Hepatocyte (in vitro differentiated cells): ENCODE measurements around the gene WSCD2. TPM values are rescaled to one million over a fixed set of nuclear protein-coding genes. Genes with fewer than 3 reads are reported as not detected.

Experiments
- DNase-seq: peaks from one replicate; pipeline ENCODE4 v3.0.0-alpha.2; 2016; ENCODE audit warnings: low spot score
- H2AFZ ChIP-seq: fragments of 200-600 bp; sonication (generic); 2 replicates; pipeline ENCODE4 v1.6.0; 2016; ENCODE audit warnings: antibody characterized with exemption, mild to moderate bottlenecking
- H3K27ac ChIP-seq: fragments of 200-600 bp; sonication (generic); 2 replicates; pipeline ENCODE4 v1.5.1; 2016; ENCODE audit warnings: mild to moderate bottlenecking
- H3K27me3 ChIP-seq: fragments of 200-600 bp; sonication (generic); 2 replicates; pipeline ENCODE4 v1.6.1; 2016
- H3K36me3 ChIP-seq: fragments of 200-600 bp; sonication (generic); replicated peaks from 2 replicates; pipeline ENCODE4 v1.5.1; 2016; ENCODE audit warnings: low read depth; ENCODE audit not compliant: insufficient read depth
- H3K4me1 ChIP-seq: fragments of 200-600 bp; sonication (generic); 2 replicates; pipeline ENCODE4 v1.5.1; 2016; ENCODE audit warnings: mild to moderate bottlenecking, moderate library complexity; ENCODE audit not compliant: insufficient read depth
- H3K4me2 ChIP-seq: fragments of 200-600 bp; sonication (generic); 2 replicates; pipeline ENCODE4 v1.6.0; 2016
- H3K4me3 ChIP-seq: fragments of 200-600 bp; sonication (generic); 2 replicates; pipeline ENCODE4 v1.5.1; 2016; ENCODE audit warnings: mild to moderate bottlenecking
- H3K79me2 ChIP-seq: fragments of 200-600 bp; sonication (generic); 2 replicates; pipeline ENCODE4 v1.6.0; 2017; ENCODE audit warnings: mild to moderate bottlenecking
- H3K9me2 ChIP-seq: fragments of 200-600 bp; sonication (generic); replicated peaks from 2 replicates; pipeline ENCODE4 v1.6.0; 2017; ENCODE audit warnings: mild to moderate bottlenecking; ENCODE audit not compliant: insufficient read depth
- H3K9me3 ChIP-seq: fragments of 200-600 bp; sonication (generic); 2 replicates; pipeline ENCODE4 v1.5.1; 2016; ENCODE audit warnings: low read depth, mild to moderate bottlenecking
- H4K20me1 ChIP-seq: fragments of 200-600 bp; sonication (generic); 2 replicates; pipeline ENCODE4 v1.6.0; 2016; ENCODE audit warnings: mild to moderate bottlenecking; ENCODE audit not compliant: insufficient read depth, poor library complexity, severe bottlenecking
- CTCF ChIP-seq: fragments of 200-600 bp; sonication (generic); IDR thresholded peaks from 2 replicates; pipeline ENCODE4 v1.5.1; 2016; ENCODE audit warnings: antibody characterized with exemption, mild to moderate bottlenecking; ENCODE audit not compliant: poor library complexity
- EZH2 ChIP-seq: fragments of 200-600 bp; sonication (generic); IDR thresholded peaks from 2 replicates; pipeline ENCODE4 v1.6.1; 2016; ENCODE audit warnings: antibody characterized with exemption, mild to moderate bottlenecking, borderline replicate concordance
- EZH2phosphoT487 ChIP-seq: fragments of 200-600 bp; sonication (generic); IDR thresholded peaks from one replicate; pipeline ENCODE4 v1.6.1; 2018; ENCODE audit warnings: antibody characterized with exemption, mild to moderate bottlenecking, low read depth, moderate library complexity; ENCODE audit not compliant: unreplicated experiment, severe bottlenecking
- WGBS: methylation state at CpG from one replicate; pipeline ENCODE4 v1.1.6; 2016; ENCODE audit warnings: low lambda C conversion rate; ENCODE audit errors: missing lambda C conversion rate; 5-methylcytosine and 5-hydroxymethylcytosine counted together
- polyA plus RNA-seq: library from polyadenylated mRNA; unstranded; fragments of >200 nt; fragmentation: Nextera tagmentation; extraction: Ambion mirVana; gene quantifications from 2 replicates; pipeline ENCODE4 v1.2.1, GENCODE V29; 2016
- total RNA-seq: library from RNA; depleted of rRNA; stranded (reverse); fragments of >200 nt; gene quantifications from 2 replicates; pipeline ENCODE4 v1.2.3, GENCODE V29; 2014

Gene WSCD2
- total and polyA plus RNA-seq, 2 experiments from 2014 or later: 4.2 to 4.3 TPM

- DNase-seq: no peak
- H2AFZ ChIP-seq: no peak overlapping the region
- no peak for TF ChIP-seq EZH2
- TF ChIP-seq CTCF: no peak
- TF ChIP-seq EZH2phosphoT487: no peak
- H3K4me1 ChIP-seq: no peaks in the 10 kb centered on the region
- H4K20me1 ChIP-seq: no peaks in the 10 kb centered on the region
- no peaks in the 10 kb centered on the region for H3K36me3 ChIP-seq
- no peaks in the 10 kb centered on the region for H3K79me2 ChIP-seq
- no peak overlapping the region for H3K4me2 ChIP-seq
- 46% methylated on average over 6 of the region's 6 CpGs for WGBS
- H3K9me2 ChIP-seq: no peaks in the 10 kb centered on the region
- H3K9me3 ChIP-seq: no peaks in the 10 kb centered on the region
- H3K27me3 ChIP-seq: peaks cover 3% of the 10 kb centered on the region
- no peak overlapping the region for H3K4me3 ChIP-seq
- no peak overlapping the region for H3K27ac ChIP-seq
Observed at GRCh38 chr12:108201808-108202207, 72.7 kb downstream of the WSCD2 start.

GRCh38 chr12:108204117-108204987 lies 75.3 kb downstream of the WSCD2 start:
- H3K27me3 ChIP-seq: peaks cover 3% of the 10 kb centered on the region
- H3K4me1 ChIP-seq: no peaks in the 10 kb centered on the region
- TF ChIP-seq EZH2phosphoT487: no peak
- TF ChIP-seq CTCF: no peak
- TF ChIP-seq EZH2: no peak
- WGBS: 83% methylated on average over 9 of the region's 9 CpGs
- no peaks in the 10 kb centered on the region for H3K9me2 ChIP-seq
- H3K4me2 ChIP-seq: no peak overlapping the region
- no peaks in the 10 kb centered on the region for H4K20me1 ChIP-seq
- H3K36me3 ChIP-seq: no peaks in the 10 kb centered on the region
- H2AFZ ChIP-seq: no peak overlapping the region
- H3K27ac ChIP-seq: no peak overlapping the region
- no peaks in the 10 kb centered on the region for H3K9me3 ChIP-seq
- H3K4me3 ChIP-seq: no peak overlapping the region
- no peak for DNase-seq
- H3K79me2 ChIP-seq: no peaks in the 10 kb centered on the region

- DNase-seq: no peak
- TF ChIP-seq EZH2 (no peak), EZH2phosphoT487 (no peak), CTCF (no peak)
- Histone ChIP-seq H3K27me3 (no peaks in the 10 kb centered on the region), H3K79me2 (no peaks in the 10 kb centered on the region), H2AFZ (no peak overlapping the region), H4K20me1 (no peaks in the 10 kb centered on the region), H3K9me3 (no peaks in the 10 kb centered on the region), H3K4me1 (no peaks in the 10 kb centered on the region), H3K4me3 (no peak overlapping the region), H3K27ac (no peak overlapping the region), H3K36me3 (no peaks in the 10 kb centered on the region), H3K4me2 (no peak overlapping the region), H3K9me2 (no peaks in the 10 kb centered on the region)
- WGBS: 61% methylated on average over 1 of the region's 1 CpG
Observed at GRCh38 chr12:108205864-108206263, 76.8 kb downstream of the WSCD2 start.
